Activated CD4-positive, alpha-beta memory T cell treated with anti-CD3 and anti-CD28 coated beads, Interleukin-2, amount 10 ng/mL, durations not matched to agents 7 days and 5 days (primary cell): ENCODE measurements around the gene PMS1. TPM values are rescaled to one million over a fixed set of nuclear protein-coding genes. Genes with fewer than 3 reads are reported as not detected.
"Not testable (repeated sequence)": the region's sequence is repeated elsewhere in the genome, so short reads cannot be mapped to it uniquely, and the experiment has no call there.

ENCODE experiments used
- CTCF ChIA-PET: fragments of 350-600 bp; sonication (Branson Sonifier 250); formaldehyde crosslinking; loops from one replicate; lab custom pipeline; 2021; ENCODE audit warnings: antibody characterized with exemption, inconsistent platforms; lab: Charles Lee
- POLR2A ChIA-PET: fragments of 350-600 bp; sonication (Branson Sonifier 250); formaldehyde crosslinking; loops from one replicate; lab custom pipeline; 2021; ENCODE audit warnings: antibody characterized with exemption; lab: Charles Lee
- DNase-seq: peaks from one replicate; pipeline ENCODE4 v3.0.0-alpha.2; 2020
- H3K27ac Mint-ChIP-seq: one replicate; pipeline ENCODE4 v1.8.0; 2021; ENCODE audit warnings: mild to moderate bottlenecking, mixed read lengths
- H3K27me3 Mint-ChIP-seq: one replicate; pipeline ENCODE4 v1.8.0; 2021; ENCODE audit warnings: mixed read lengths
- H3K36me3 Mint-ChIP-seq: one replicate; pipeline ENCODE4 v1.8.0; 2021; ENCODE audit warnings: low read depth, mixed read lengths
- H3K4me1 Mint-ChIP-seq: one replicate; pipeline ENCODE4 v1.8.0; 2021; ENCODE audit warnings: mixed read lengths
- H3K4me3 Mint-ChIP-seq: one replicate; pipeline ENCODE4 v1.8.0; 2021; ENCODE audit warnings: mild to moderate bottlenecking, mixed read lengths
- H3K9me3 Mint-ChIP-seq: one replicate; pipeline ENCODE4 v1.8.0; 2021; ENCODE audit warnings: mixed read lengths
- total RNA-seq, 2 experiments: library from RNA; stranded (reverse); gene quantifications; one replicate each; pipeline ENCODE4 v1.2.3, GENCODE V29; 2021

The PMS1 gene
- total RNA-seq, 2 experiments from 2014 or later: 24.6 to 26.4 TPM

GRCh38 chr2:189821953-189822748, 37.9 kb downstream of the PMS1 start:
- no peak for DNase-seq
- H3K4me3 Mint-ChIP-seq: no peak overlapping the region
- ChIA-PET POLR2A (no interaction called here), CTCF (no interaction called here)
- no peaks in the 10 kb centered on the region for H3K27me3 Mint-ChIP-seq
- peaks cover 26% of the 10 kb centered on the region for H3K36me3 Mint-ChIP-seq
- H3K9me3 Mint-ChIP-seq: no peaks in the 10 kb centered on the region
- H3K4me1 Mint-ChIP-seq: peaks cover 12% of the 10 kb centered on the region
- H3K27ac Mint-ChIP-seq: no peak overlapping the region

GRCh38 chr2:189824694-189825396, 40.6 kb downstream of the PMS1 start:
- CTCF ChIA-PET: interaction anchor here (1.1 kb wide), 1 partner anchor 62 kb away, joined by 3 read pairs; the partner anchor contains the start of gene OSGEPL1

GRCh38 chr2:189826039-189826438, 41.8 kb downstream of the PMS1 start:
- POLR2A ChIA-PET: no interaction called here
- peaks cover 13% of the 10 kb centered on the region for H3K36me3 Mint-ChIP-seq
- no peak overlapping the region for H3K27ac Mint-ChIP-seq
- no peak for DNase-seq
- no peaks in the 10 kb centered on the region for H3K9me3 Mint-ChIP-seq
- H3K27me3 Mint-ChIP-seq: no peaks in the 10 kb centered on the region
- H3K4me1 Mint-ChIP-seq: no peaks in the 10 kb centered on the region
- no peak overlapping the region for H3K4me3 Mint-ChIP-seq
- CTCF ChIA-PET: no interaction called here

More at GRCh38 chr2:189824694-189825396, 40.6 kb downstream of the PMS1 start:
- Mint-ChIP-seq H3K4me3 (no peak overlapping the region), H3K27me3 (no peaks in the 10 kb centered on the region), H3K36me3 (peaks cover 14% of the 10 kb centered on the region), H3K27ac (no peak overlapping the region), H3K4me1 (no peaks in the 10 kb centered on the region), H3K9me3 (no peaks in the 10 kb centered on the region)
- POLR2A ChIA-PET: no interaction called here
- no peak for DNase-seq

- Mint-ChIP-seq H3K27me3 (no peaks in the 10 kb centered on the region), H3K4me3 (no peak overlapping the region), H3K9me3 (no peaks in the 10 kb centered on the region), H3K4me1 (no peaks in the 10 kb centered on the region), H3K36me3 (peaks cover 9% of the 10 kb centered on the region), H3K27ac (no peak overlapping the region)
- ChIA-PET POLR2A (no interaction called here), CTCF (no interaction called here)
- no peak for DNase-seq
Observed at GRCh38 chr2:189829102-189829833, 45.0 kb downstream of the PMS1 start.

- no peaks in the 10 kb centered on the region for H3K9me3 Mint-ChIP-seq
- CTCF ChIA-PET: no interaction called here
- H3K4me1 Mint-ChIP-seq: no peaks in the 10 kb centered on the region
- H3K4me3 Mint-ChIP-seq: no peak overlapping the region
- H3K36me3 Mint-ChIP-seq: peaks cover 12% of the 10 kb centered on the region
- DNase-seq: no peak
- H3K27ac Mint-ChIP-seq: no peak overlapping the region
- POLR2A ChIA-PET: no interaction called here
- H3K27me3 Mint-ChIP-seq: no peaks in the 10 kb centered on the region
Observed at GRCh38 chr2:189830510-189830909, 46.3 kb downstream of the PMS1 start.

- Mint-ChIP-seq H3K9me3 (no peaks in the 10 kb centered on the region), H3K27me3 (no peaks in the 10 kb centered on the region), H3K4me3 (no peak overlapping the region), H3K36me3 (peaks cover 20% of the 10 kb centered on the region), H3K27ac (no peak overlapping the region), H3K4me1 (no peaks in the 10 kb centered on the region)
- ChIA-PET POLR2A (no interaction called here), CTCF (no interaction called here)
- DNase-seq: no peak
Observed at GRCh38 chr2:189834059-189834458, 49.8 kb downstream of the PMS1 start.

- peaks cover 18% of the 10 kb centered on the region for H3K36me3 Mint-ChIP-seq
- H3K4me3 Mint-ChIP-seq, H3K27ac Mint-ChIP-seq, CTCF ChIA-PET, DNase-seq, H3K27me3 Mint-ChIP-seq, H3K9me3 Mint-ChIP-seq, H3K4me1 Mint-ChIP-seq, POLR2A ChIA-PET: not testable (repeated sequence)
Observed at GRCh38 chr2:189834642-189835041, 50.4 kb downstream of the PMS1 start.

GRCh38 chr2:189835855-189836558, 51.8 kb downstream of the PMS1 start:
- CTCF ChIA-PET: interaction anchor here (0.6 to 0.7 kb wide), 2 partner anchors 19 to 64 kb away, joined by 3 to 5 read pairs; no protein-coding TSS in a partner anchor
- Mint-ChIP-seq H3K27ac (no peak overlapping the region), H3K9me3 (no peaks in the 10 kb centered on the region), H3K36me3 (peaks cover 14% of the 10 kb centered on the region), H3K4me3 (no peak overlapping the region), H3K27me3 (no peaks in the 10 kb centered on the region), H3K4me1 (peaks cover 3% of the 10 kb centered on the region)
- DNase-seq: no peak
- POLR2A ChIA-PET: no interaction called here

- no peak for DNase-seq
- no peaks in the 10 kb centered on the region for H3K27me3 Mint-ChIP-seq
- CTCF ChIA-PET: interaction anchor here (1.4 kb wide), 1 partner anchor 38 kb away, joined by 8 read pairs; no protein-coding TSS in a partner anchor
- peaks cover 8% of the 10 kb centered on the region for H3K4me1 Mint-ChIP-seq
- H3K36me3 Mint-ChIP-seq: peaks cover 16% of the 10 kb centered on the region
- H3K9me3 Mint-ChIP-seq: no peaks in the 10 kb centered on the region
- POLR2A ChIA-PET: no interaction called here
- H3K4me3 Mint-ChIP-seq: no peak overlapping the region
- no peak overlapping the region for H3K27ac Mint-ChIP-seq
Observed at GRCh38 chr2:189836644-189837043, 52.4 kb downstream of the PMS1 start.

GRCh38 chr2:189837326-189837725, 53.1 kb downstream of the PMS1 start:
- Mint-ChIP-seq H3K4me1 (peaks cover 11% of the 10 kb centered on the region), H3K4me3 (no peak overlapping the region), H3K36me3 (peaks cover 22% of the 10 kb centered on the region), H3K27ac (no peak overlapping the region), H3K27me3 (no peaks in the 10 kb centered on the region), H3K9me3 (no peaks in the 10 kb centered on the region)
- DNase-seq: no peak
- ChIA-PET POLR2A (no interaction called here), CTCF (interaction anchor here (1.4 kb wide), 1 partner anchor 39 kb away, joined by 8 read pairs; no protein-coding TSS in a partner anchor)

GRCh38 chr2:189841019-189841418, 56.8 kb downstream of the PMS1 start:
- CTCF ChIA-PET: interaction anchor here (1.0 kb wide), 1 partner anchor 42 kb away, joined by 3 read pairs; no protein-coding TSS in a partner anchor
- POLR2A ChIA-PET: no interaction called here
- Mint-ChIP-seq H3K4me3 (no peak overlapping the region), H3K9me3 (no peaks in the 10 kb centered on the region), H3K4me1 (peaks cover 11% of the 10 kb centered on the region), H3K27ac (no peak overlapping the region), H3K36me3 (peaks cover 26% of the 10 kb centered on the region), H3K27me3 (no peaks in the 10 kb centered on the region)
- no peak for DNase-seq

- peaks cover 23% of the 10 kb centered on the region for H3K36me3 Mint-ChIP-seq
- CTCF ChIA-PET: no interaction called here
- no peaks in the 10 kb centered on the region for H3K27me3 Mint-ChIP-seq
Observed at GRCh38 chr2:189848276-189848675, 64.0 kb downstream of the PMS1 start.

More at GRCh38 chr2:189848276-189848675, 64.0 kb downstream of the PMS1 start:
- Mint-ChIP-seq H3K4me3 (no peak overlapping the region), H3K4me1 (no peaks in the 10 kb centered on the region), H3K27ac (no peak overlapping the region), H3K9me3 (no peaks in the 10 kb centered on the region)
- DNase-seq: no peak
- POLR2A ChIA-PET: no interaction called here
